HEK293 (cell line): ENCODE data around the gene PSAPL1.

Experiments
- CTCF ChIA-PET: fragments of 350-600 bp; formaldehyde crosslinking; extraction: SDS; loops from one replicate; lab custom pipeline; 2021; ENCODE audit warnings: antibody characterized with exemption; lab: Yijun Ruan, JAX
- POLR2A ChIA-PET: fragments of 300-600 bp; formaldehyde crosslinking; extraction: SDS; loops from one replicate; lab custom pipeline; 2020; ENCODE audit warnings: antibody characterized with exemption, inconsistent platforms; lab: Yijun Ruan, JAX
- H3K27ac ChIP-seq: fragments of 200-500 bp; sonication (Bioruptor generic); 2 replicates; pipeline ENCODE4 v1.5.1; 2014; ENCODE audit warnings: low read depth, low read length, control low read depth, inconsistent platforms; ENCODE audit errors: extremely low read depth
- H3K36me3 ChIP-seq, 2 experiments: fragments of 200-500 bp in 1 of 2; sonication (Bioruptor generic) in 1 of 2; 1 replicate in 1 of 2; 2 replicates in 1 of 2; pipeline ENCODE4 v1.5.1; 2014 to 2017; ENCODE audit warnings: inconsistent platforms in 2 of 2, low read length in 2 of 2; ENCODE audit not compliant: control insufficient read depth in 2 of 2, insufficient read depth in 1 of 2
- H3K4me1 ChIP-seq: fragments of 200-500 bp; sonication (Bioruptor generic); 2 replicates; pipeline ENCODE4 v1.5.1; 2014; ENCODE audit warnings: mild to moderate bottlenecking, low read length, inconsistent platforms; ENCODE audit not compliant: control insufficient read depth, insufficient read depth
- H3K4me3 ChIP-seq: 2 replicates; pipeline ENCODE4 v1.5.1; 2011; ENCODE audit warnings: low read depth, mild to moderate bottlenecking, control low read depth, low read length, moderate library complexity
- H3K9me3 ChIP-seq: fragments of 200-500 bp; sonication (Bioruptor generic); 2 replicates; pipeline ENCODE4 v1.5.1; 2014; ENCODE audit warnings: low read depth, low read length, inconsistent platforms; ENCODE audit not compliant: control insufficient read depth, insufficient read depth
- EGR2 ChIP-seq: fragments of 450-650 bp; formaldehyde crosslinking; IDR thresholded peaks from 2 replicates; pipeline ENCODE4 v1.5.1; 2016; ENCODE audit warnings: low read depth, missing biosample characterization, missing genetic modification characterization
- GLI2 ChIP-seq: fragments of 450-650 bp; formaldehyde crosslinking; IDR thresholded peaks from 2 replicates; pipeline ENCODE4; 2017; ENCODE audit warnings: missing biosample characterization, missing genetic modification characterization, low read depth, borderline replicate concordance
- KLF17 ChIP-seq: fragments of 450-650 bp; formaldehyde crosslinking; IDR thresholded peaks from 2 replicates; pipeline ENCODE4 v1.5.1; 2016; ENCODE audit warnings: missing biosample characterization, missing genetic modification characterization
- PRDM1 ChIP-seq: fragments of 450-650 bp; formaldehyde crosslinking; IDR thresholded peaks from 2 replicates; pipeline ENCODE4; 2016; ENCODE audit warnings: missing biosample characterization, missing genetic modification characterization
- ZBTB48 ChIP-seq: fragments of 450-650 bp; formaldehyde crosslinking; IDR thresholded peaks from 2 replicates; pipeline ENCODE4 v1.5.1; 2016; ENCODE audit warnings: missing biosample characterization, missing genetic modification characterization
- ZEB2 ChIP-seq: fragments of 450-650 bp; formaldehyde crosslinking; IDR thresholded peaks from 2 replicates; pipeline ENCODE4 v1.5.1; 2016; ENCODE audit warnings: missing biosample characterization, missing genetic modification characterization
- ZFHX2 ChIP-seq: fragments of 450-650 bp; formaldehyde crosslinking; conservative IDR thresholded peaks from 2 replicates; pipeline ENCODE4 v1.5.1; 2016; ENCODE audit warnings: missing biosample characterization, missing genetic modification characterization
- ZFP69B ChIP-seq: fragments of 450-650 bp; formaldehyde crosslinking; IDR thresholded peaks from 2 replicates; pipeline ENCODE4 v1.5.1; 2016; ENCODE audit warnings: missing biosample characterization, missing genetic modification characterization
- ZNF114 ChIP-seq: fragments of 450-650 bp; formaldehyde crosslinking; IDR thresholded peaks from 2 replicates; pipeline ENCODE4 v1.5.0; 2017; ENCODE audit warnings: missing biosample characterization, missing genetic modification characterization
- ZNF174 ChIP-seq: fragments of 450-650 bp; formaldehyde crosslinking; IDR thresholded peaks from 2 replicates; pipeline ENCODE4 v1.5.0; 2017; ENCODE audit warnings: missing biosample characterization, mild to moderate bottlenecking, missing genetic modification characterization
- ZNF26 ChIP-seq: fragments of 450-650 bp; formaldehyde crosslinking; IDR thresholded peaks from 2 replicates; pipeline ENCODE4 v1.5.1; 2016; ENCODE audit warnings: missing biosample characterization, missing genetic modification characterization
- ZNF274 ChIP-seq, 2 experiments: fragments of 200-500 bp in 1 of 2; fragments of 450-650 bp in 1 of 2; sonication (Bioruptor generic) in 1 of 2; formaldehyde crosslinking in 1 of 2; IDR thresholded peaks; 2 replicates each; pipeline versions ENCODE4 v1.5.1 to v1.6.1; 2014 to 2016; ENCODE audit warnings: borderline replicate concordance in 1 of 2, inconsistent platforms in 1 of 2, low read length in 1 of 2, missing biosample characterization in 1 of 2, missing genetic modification characterization in 1 of 2
- ZNF404 ChIP-seq: fragments of 450-650 bp; formaldehyde crosslinking; IDR thresholded peaks from 2 replicates; pipeline ENCODE4 v1.5.1; 2017; ENCODE audit warnings: missing biosample characterization, missing genetic modification characterization
- ZNF48 ChIP-seq: fragments of 450-650 bp; formaldehyde crosslinking; IDR thresholded peaks from 2 replicates; pipeline ENCODE4 v1.5.1; 2016; ENCODE audit warnings: missing biosample characterization, missing genetic modification characterization
- ZNF76 ChIP-seq: fragments of 450-650 bp; formaldehyde crosslinking; IDR thresholded peaks from 2 replicates; pipeline ENCODE4; 2016; ENCODE audit warnings: low read depth, missing biosample characterization, missing genetic modification characterization, borderline replicate concordance
- ZNF777 ChIP-seq: fragments of 450-650 bp; formaldehyde crosslinking; IDR thresholded peaks from 2 replicates; pipeline ENCODE4 v1.5.1; 2017; ENCODE audit warnings: missing biosample characterization, missing genetic modification characterization, borderline replicate concordance
- ZSCAN16 ChIP-seq: fragments of 450-650 bp; formaldehyde crosslinking; IDR thresholded peaks from 2 replicates; pipeline ENCODE4 v1.5.1; 2016; ENCODE audit warnings: missing biosample characterization, missing genetic modification characterization
- TF ChIP-seq, protein P1 (sequence below): fragments of 450-650 bp; formaldehyde crosslinking; IDR thresholded peaks from 2 replicates; pipeline ENCODE4 v1.5.1; 2016; ENCODE audit warnings: missing biosample characterization, missing genetic modification characterization

PSAPL1 gene

GRCh38 chr4:7439699-7440098, 5.0 kb upstream of the PSAPL1 start:
- POLR2A ChIA-PET: no interaction called here
- CTCF ChIA-PET: no interaction called here

GRCh38 chr4:7436256-7436655, 1.5 kb upstream of the PSAPL1 start:
- H3K4me3 ChIP-seq: no peak overlapping the region
- no peaks in the 10 kb centered on the region for H3K9me3 ChIP-seq
- CTCF ChIA-PET: no interaction called here
- H3K27ac ChIP-seq: no peak overlapping the region
- TF ChIP-seq, protein P1, sequence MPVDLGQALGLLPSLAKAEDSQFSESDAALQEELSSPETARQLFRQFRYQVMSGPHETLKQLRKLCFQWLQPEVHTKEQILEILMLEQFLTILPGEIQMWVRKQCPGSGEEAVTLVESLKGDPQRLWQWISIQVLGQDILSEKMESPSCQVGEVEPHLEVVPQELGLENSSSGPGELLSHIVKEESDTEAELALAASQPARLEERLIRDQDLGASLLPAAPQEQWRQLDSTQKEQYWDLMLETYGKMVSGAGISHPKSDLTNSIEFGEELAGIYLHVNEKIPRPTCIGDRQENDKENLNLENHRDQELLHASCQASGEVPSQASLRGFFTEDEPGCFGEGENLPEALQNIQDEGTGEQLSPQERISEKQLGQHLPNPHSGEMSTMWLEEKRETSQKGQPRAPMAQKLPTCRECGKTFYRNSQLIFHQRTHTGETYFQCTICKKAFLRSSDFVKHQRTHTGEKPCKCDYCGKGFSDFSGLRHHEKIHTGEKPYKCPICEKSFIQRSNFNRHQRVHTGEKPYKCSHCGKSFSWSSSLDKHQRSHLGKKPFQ: no peak
- TF ChIP-seq ZNF274 (IDR thresholded peaks at IDR 0.05; ENCODE audit: low read length) (no peak), ZNF274 (tag by site-specific recombination; IDR thresholded peaks at IDR 0.05; ENCODE audit: borderline replicate concordance) (no peak), ZNF26 (tag by site-specific recombination) (no peak), ZNF404 (tag by site-specific recombination) (no peak), ZEB2 (tag by site-specific recombination) (no peak), ZFP69B (tag by site-specific recombination) (no peak), ZNF114 (tag by site-specific recombination) (no peak), ZNF174 (no peak), KLF17 (tag by site-specific recombination) (no peak), ZNF777 (tag by site-specific recombination) (no peak), ZSCAN16 (tag by site-specific recombination) (no peak), GLI2 (tag by site-specific recombination) (no peak), ZNF48 (no peak), ZBTB48 (tag by site-specific recombination) (no peak)
- H3K4me1 ChIP-seq: no peaks in the 10 kb centered on the region
- POLR2A ChIA-PET: no interaction called here
- H3K36me3 ChIP-seq: no peaks in the 10 kb centered on the region

More at GRCh38 chr4:7439699-7440098, 5.0 kb upstream of the PSAPL1 start:
- Histone ChIP-seq H3K36me3 (no peaks in the 10 kb centered on the region), H3K4me1 (no peaks in the 10 kb centered on the region), H3K27ac (no peak overlapping the region), H3K9me3 (no peaks in the 10 kb centered on the region), H3K4me3 (no peak overlapping the region)
- TF ChIP-seq PRDM1 (tag by site-specific recombination): no peak
- TF ChIP-seq, all 188 proteins: peak for 0

DNA sequence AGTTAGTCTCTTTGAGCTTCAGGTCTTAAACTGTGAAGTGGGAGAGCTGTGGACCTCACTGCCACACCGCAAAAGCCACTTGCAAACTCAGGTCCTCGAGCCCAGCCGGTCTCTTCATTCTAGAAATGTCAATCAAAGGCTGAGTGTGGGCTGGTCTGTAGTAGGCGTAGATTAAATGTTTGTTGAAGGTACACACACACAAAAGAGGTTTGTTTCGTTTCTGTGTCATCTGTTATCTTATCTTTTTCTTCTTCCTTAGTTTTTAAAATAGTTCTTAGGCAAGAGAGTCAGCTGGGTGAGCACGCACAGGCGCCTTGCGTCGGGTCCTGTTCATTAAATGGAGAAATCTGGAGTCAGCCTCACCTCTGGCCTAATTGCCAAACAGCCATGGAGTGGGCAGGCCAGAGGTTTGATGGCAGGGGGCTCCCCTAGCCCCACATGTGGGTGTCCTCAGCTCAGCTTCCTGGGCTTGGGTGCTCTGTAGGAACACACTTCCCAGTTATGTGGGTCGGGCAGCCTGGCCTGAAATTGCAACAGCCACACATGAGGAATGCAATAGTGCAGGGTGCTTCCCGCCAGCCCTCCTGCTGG, 836 bp upstream of the PSAPL1 start:
- Histone ChIP-seq H3K4me1 (no peaks in the 10 kb centered on the region), H3K27ac (no peak overlapping the region), H3K9me3 (no peaks in the 10 kb centered on the region), H3K4me3 (no peak overlapping the region), H3K36me3 (no peaks in the 10 kb centered on the region)
- ChIA-PET POLR2A (no interaction called here), CTCF (no interaction called here)
- TF ChIP-seq ZFHX2 (tag by site-specific recombination) (peak; percentile 76), EGR2 (tag by site-specific recombination) (peak; percentile 47), ZNF76 (tag by site-specific recombination) (no peak)
